SK-N-DZ (cell line): ENCODE data around the gene MRPL48. TPM values are rescaled to one million over a fixed set of nuclear protein-coding genes. Genes with fewer than 3 reads are reported as not detected.
"Not testable (repeated sequence)": the region's sequence is repeated elsewhere in the genome, so short reads cannot be mapped to it uniquely, and the experiment has no call there.

Experiments used
- DNase-seq: peaks from one replicate; pipeline ENCODE4 v3.0.0-alpha.2; 2015; ENCODE audit warnings: low spot score
- polyA plus RNA-seq, 2 experiments: library from polyadenylated mRNA; depleted of rRNA; stranded (reverse); fragments of >200 nt; gene quantifications; 2 replicates each; pipeline ENCODE4 v1.2.3, GENCODE V29; 2014

The MRPL48 gene
- polyA plus RNA-seq (2014; cell fraction: cytosol; rRNA removed), result 101 and 116 TPM in 2 replicates
- 35.6 and 57.1 TPM in 2 replicates for polyA plus RNA-seq (2014; cell fraction: nucleus; rRNA removed)

DNA sequence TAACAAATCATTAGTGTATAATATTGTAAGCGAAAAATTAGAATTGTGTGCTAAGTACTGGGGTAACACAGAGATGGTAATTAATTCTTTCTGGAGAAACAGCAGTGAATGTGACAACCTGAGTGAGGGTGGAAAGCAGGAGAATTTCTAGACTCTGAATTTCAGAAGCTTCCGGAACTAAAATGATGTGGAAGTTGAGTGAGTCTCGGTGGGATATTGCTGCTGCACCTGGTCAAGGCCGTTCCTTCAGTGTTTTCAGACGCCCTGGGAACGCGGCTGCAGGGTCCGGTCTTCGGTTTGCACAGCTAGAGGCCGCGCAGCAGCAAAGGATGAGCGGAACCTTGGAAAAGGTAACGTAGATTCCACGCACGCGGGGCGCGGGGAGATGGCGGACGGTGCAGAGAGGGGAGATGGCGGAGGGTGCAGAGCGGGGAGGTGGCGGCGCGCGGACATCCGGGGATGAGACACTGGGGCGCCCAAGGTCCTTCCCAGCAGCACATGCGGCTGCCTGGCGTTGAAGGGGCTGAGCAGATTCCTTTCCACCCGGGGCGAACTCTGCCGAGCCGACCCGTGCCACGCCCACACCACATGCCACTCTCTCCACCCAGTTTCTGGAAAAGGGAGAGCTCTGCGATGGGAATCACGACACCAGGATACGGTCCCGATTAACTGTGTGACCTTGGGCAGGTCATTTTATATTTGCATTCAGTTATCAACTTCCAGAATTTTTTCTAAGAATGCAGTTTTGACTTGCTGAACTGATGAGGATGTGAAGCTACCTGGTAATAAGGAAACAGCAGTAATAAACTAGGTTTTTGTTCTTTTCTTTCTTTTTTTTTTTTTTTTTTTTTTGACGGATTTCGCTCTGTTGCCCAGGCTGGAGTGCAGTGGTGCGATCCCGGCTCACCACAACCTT, at the start of gene MRPL48:
MRPL48 (plus strand) TSS at position 232 of the 916 bp plus-strand sequence; CDS start at position 330, 98 bp downstream.
- DNase-seq, result peak; percentile 94

DNA sequence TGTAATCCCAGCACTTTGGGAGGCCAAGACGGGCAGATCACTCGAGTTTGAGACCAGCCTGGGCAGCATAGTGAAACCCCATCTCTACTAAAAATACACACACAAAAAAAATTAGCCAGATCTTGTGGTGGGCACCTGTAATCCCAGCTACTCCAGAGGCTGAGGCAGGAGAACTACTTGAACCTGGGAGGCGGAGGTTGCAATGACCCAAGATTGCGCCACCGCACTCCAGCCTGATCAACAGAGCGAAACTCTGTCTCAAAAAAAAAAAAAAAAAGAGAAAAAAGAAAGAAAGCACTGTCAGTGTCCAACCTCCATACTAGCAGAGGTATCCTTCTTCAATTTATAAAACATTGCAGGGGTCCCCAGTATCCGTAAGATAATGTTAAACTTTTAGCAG, 44.6 kb upstream of the MRPL48 start:
- DNase-seq, result no peak

DNA sequence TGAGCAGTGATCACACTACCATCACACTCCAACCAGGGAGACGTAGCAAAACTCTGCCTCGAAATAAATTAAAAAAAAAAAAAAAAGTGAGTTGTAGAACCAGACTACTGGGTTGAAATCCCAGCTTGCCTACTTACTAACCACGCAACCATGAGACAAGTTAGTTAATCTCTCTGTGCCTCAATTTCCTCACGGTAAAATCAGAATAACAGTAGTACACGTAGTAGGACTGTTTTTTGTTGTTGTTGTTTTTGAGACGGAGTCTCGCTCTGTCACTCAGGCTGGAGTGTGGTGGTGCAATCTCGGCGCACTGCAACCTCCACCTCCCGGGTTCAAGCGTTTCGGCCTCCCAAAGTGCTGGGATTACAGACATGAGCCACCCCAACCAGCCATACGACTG, 41.0 kb upstream of the MRPL48 start:
- no peak for DNase-seq

DNA sequence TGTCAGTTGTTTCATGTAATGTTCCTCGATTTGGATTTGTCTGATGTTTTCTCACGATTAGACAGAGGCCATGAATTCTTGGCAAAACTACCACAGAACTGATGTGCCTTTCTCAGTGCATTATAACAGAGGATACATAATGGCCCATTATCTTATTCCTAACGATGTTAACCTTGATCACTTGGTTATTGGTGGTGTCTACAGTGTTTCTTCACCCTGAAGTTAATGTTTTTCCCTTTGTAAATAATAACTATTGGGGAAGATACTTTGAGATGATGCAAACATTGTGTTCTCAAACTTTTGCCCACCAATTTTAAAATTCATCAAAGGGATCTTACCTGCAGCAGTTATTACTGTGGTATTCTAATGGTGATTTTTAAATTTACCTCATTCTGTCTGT, 39.9 kb upstream of the MRPL48 start:
- DNase-seq, result no peak

DNA sequence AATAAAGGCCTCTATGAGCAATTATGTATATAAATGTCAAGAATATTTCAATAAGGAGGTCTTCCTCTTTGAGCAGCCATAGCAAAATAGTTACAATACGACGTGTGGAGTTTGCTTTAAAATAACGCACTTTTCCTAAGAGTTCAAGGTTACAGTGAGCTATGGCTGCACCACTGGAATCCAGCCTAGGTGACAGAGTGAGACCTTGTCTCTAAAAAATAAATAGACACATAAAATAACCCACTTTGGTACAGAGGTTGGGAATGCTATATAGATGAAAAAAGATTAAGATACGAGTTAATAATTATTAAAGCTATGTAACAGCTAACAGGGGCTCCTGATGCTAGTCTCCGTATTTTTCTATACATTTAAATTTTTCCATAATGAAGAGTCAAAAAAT, 39.4 kb upstream of the MRPL48 start:
- DNase-seq, result no peak

DNA sequence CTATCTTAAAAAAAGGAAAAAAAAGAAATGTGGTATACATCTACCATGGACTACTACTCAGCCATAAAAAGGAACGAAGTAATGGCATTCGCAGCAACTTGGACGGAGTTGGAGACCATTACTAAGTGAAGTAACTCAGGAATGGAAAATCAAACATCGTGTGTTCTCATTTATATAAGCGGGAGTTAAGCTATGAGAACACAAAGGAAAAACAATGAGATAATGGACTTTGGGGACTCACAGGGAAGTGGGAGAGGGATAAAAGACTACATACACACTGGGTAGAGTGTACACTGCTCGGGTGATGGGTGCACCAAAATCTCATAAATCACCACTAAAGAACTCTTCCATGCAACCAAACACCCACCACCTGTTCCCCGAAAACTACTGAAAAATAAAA, 38.6 kb upstream of the MRPL48 start:
- DNase-seq, result no peak

DNA sequence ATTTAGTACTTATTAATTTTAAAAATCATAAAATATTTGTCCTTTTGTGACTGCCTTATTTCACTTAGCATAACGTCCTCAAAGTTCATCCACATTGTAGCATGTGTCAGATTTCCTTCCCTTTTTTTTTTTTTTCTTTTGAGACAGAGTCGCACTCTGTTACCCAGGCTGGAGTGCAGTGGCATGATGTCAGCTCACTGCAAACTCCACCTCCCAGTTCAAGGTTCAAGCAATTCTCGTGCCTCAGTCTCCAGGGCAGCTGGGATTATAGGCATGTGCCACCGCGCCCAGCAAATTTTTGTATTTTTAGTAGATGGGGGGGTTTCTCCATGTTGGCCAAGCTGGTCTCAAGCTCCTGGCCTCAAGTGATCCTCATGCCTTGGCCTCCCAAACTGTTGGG, 37.4 kb upstream of the MRPL48 start:
- no peak for DNase-seq

DNA sequence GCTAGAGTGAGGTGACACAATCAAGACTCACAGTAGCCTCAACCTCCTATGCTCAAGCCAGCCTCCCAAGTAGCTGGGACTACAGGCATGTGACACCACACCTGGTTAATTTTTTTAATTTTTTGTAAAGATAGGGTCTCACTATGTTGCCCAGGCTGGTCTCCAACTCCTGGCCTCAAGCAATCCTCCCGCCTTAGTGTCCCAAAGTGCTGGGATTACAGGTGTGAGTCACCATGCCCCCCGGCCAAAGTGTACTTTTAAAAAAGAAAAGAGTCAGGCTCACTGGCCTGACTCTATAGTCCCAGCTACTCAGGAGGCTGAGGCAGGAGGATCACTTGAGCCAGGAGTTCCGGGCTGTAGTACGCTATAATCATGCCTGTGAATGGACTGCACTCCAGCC, 36.8 kb upstream of the MRPL48 start:
- DNase-seq, result not testable (repeated sequence)

DNA sequence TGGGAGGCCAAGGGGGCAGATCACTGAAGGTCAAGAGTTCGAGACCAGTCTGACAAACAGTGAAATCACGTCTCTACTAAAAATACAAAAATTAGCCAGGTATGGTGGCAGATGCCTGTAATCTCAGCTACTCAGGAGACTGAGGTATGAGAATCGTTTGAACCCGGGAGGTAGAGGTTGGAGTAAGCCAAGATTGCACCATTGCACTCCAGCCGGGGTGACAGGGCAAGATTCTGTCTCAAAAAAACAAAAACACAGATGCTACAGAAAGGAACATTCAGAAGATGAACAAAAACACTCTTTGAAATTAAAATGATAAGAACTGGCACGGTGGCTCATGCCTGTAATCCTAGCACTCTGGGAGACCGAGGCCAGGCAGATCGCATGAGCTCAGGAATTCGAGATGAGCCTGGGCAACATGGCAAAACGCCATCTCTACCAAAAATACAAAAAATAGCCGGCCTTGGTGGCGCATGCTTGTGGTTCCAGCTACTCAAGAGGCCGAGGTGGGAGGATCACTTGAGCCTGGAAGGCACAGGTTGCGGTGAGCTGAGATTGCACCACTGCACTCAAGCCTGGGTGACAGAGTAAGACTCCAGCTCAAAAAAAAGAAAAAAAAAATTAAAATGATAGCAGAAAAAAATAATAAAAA, 35.3 kb upstream of the MRPL48 start:
- DNase-seq, result no peak

DNA sequence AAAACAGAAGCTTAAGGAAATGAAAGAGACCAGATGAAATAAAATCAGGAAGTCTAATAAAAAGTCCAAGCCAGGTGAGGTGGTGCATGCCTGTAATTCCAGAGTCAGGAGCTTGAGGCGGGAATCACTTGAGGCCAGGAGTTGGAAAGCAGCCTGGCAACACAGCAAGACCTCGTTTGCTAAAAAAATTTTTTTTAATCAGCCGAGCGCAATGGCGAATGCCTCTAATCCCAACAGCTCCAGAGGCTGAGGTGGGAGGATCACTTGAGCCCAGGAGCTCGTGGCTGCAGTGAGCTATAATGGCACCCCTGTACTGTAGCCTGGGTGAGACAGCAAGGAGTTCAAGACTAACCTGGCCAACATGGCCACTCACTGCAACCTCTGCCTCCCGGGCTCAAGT, 34.8 kb upstream of the MRPL48 start:
- DNase-seq, result no peak

DNA sequence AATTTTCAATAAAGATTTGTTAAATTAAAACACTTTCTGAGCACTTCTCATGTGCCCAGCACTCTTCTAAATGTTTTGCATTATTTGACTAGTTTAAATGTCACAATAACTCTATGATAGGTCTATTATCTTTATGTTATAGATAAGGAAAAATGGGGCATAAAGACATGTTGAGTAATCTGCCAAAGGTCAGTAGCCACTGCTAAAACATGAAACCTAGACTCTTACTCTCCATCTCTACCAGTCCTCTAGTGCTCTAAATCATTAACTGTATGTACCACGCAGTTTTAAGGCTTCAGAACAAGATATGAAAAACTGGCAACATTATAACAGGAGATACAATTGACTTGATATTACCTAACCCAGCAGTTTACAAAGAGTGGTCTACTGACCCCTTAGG, 33.7 kb upstream of the MRPL48 start:
- DNase-seq, result no peak

DNA sequence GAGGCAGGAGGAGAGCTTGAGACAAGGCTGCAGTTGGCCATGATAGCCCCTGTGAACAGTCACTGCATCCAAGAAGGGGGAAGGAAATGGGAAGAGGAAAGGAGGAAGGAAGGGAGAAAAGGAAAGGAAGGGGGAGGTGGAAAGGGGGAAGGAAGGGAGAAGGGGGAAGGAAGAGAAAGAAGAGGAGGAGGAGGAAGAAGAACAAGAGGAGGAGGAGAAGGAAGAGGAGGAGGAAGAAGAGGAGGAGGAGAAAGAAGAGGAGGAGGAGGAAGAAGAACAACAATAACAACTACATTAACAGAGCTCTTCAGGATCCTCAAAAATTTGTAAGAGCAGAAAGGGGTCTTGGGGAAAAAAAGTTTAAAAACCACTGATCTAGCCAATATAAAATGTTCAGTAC, 32.0 kb upstream of the MRPL48 start:
- DNase-seq, result no peak

DNA sequence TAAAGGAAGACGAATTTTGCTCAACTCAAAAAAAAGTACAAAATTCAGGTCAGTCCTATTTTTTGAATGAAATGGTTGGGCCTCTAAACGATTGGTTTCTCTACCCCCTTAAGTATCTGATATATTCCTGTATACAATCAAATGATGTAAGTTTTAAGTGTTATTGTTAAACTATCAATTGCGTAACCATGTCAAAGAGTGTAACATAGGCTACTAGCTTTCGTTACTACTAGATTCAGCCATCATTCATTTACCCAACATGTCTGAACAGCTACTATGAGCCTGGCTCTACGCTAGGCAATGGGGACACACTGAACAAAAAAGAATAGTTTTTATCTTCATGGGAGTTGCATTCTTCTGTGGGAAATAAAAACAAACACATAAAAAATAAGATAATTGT, 30.1 kb upstream of the MRPL48 start:
- DNase-seq, result no peak

DNA sequence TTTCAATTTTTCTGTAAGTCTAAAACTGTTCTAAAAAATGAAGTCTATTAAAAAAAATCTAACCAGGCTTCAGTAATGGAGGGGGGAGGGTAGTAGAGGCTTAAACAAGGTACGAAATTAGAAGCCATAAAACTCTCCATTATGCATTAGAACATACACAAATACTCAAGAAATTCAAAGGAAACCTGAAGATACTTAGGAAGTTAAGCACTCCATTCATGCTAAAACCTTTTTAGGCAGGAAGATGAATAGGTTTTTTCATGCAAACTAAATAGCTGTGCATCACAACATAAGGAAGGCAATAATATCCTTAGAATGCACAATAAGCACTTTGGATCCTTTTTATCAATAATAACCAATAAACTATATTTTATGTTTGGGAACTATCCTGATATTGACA, 29.2 kb upstream of the MRPL48 start:
- no peak for DNase-seq

DNA sequence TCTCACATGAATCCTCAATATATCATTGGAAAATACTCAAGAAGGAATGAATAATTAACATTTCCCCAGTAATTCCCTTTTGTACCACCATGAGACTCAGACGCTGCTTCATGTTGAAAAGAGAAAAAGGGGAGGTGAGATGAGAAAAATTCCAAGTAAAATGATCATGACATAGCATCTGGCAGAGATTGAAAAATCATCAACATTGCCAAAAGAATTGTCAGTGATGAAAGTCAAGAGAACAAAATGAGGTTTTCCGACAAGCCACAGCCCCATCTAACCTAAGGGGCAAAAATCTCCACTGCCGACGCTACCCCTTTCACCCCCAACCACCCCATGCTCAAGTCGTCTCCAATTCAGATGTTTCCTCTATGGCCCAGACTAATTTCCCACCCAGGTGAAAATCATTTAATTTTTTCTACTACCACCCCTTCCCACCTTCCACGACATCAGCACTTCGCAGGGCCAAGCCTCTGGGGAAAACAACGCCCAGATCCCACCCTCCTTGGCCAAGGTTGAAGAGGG, 28.0 kb upstream of the MRPL48 start:
- peak; percentile 10 for DNase-seq

DNA sequence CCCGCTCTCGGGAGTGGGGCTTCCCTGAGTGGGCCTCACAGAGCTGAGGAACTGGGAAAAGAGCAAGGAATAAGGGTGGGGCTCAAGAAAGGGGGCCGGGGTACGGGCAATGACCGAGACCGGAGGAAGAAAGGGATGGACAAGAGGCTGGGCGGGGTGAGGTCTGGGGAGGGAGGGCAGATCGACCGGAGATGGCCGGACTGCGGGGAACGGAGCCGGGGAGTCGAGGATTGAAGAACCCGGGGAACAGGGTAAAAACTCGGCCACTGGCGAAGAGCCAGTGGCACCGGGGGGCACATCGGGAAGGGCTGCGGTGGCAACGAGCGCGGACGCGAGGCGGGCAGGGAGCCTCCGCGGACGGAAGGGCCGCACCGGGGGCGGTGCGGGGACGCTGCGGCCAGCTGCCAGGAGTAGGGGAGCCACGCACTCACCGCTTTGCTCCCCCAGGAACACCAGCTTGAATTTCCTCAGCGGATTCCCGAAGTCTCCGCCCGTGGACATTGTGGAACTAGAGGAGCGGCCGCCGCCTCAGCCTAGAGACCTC, 27.5 kb upstream of the MRPL48 start:
- DNase-seq, result peak; percentile 17

DNA sequence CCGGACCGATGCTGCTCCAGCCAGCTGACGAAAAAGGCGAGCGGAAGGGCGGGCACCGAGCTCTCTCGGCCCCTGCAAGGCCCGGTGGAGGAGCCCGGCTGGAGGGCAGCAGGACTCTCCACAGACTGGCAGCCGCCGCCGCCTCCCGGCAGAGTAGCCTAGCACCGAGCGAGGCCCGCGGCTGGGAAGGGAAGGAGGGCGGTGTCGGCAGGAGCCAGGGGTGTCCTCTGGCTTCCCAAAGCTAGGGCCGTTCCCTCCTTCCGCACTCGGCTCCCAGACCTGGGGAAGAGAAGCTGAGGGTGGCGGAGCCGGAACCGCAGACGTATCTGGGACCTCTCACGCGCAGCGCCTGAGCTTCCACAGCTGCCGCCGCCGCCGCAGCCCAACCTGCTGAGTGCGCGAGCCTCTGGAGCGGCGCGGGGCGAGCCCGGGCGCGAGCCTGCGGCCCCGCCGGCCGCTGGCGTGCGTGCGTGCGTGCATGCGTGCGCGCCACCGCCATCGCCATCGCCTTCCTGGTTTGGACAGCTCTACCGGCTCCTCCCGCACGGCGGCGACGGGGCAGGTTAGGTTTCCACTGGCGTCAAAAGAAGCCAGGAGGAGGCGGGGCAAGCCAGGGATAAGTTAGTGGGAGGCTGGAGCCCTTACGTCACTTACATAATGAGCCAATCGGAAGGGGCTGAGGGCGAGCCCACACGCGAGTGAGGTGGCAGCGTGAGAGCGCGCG, 26.8 kb upstream of the MRPL48 start, which contains the start of gene RAB6A:
RAB6A (minus strand) TSS at position 396 of the 724 bp plus-strand sequence. CDS start 439 bp downstream, outside the sequence.
- peak; percentile 100 for DNase-seq

DNA sequence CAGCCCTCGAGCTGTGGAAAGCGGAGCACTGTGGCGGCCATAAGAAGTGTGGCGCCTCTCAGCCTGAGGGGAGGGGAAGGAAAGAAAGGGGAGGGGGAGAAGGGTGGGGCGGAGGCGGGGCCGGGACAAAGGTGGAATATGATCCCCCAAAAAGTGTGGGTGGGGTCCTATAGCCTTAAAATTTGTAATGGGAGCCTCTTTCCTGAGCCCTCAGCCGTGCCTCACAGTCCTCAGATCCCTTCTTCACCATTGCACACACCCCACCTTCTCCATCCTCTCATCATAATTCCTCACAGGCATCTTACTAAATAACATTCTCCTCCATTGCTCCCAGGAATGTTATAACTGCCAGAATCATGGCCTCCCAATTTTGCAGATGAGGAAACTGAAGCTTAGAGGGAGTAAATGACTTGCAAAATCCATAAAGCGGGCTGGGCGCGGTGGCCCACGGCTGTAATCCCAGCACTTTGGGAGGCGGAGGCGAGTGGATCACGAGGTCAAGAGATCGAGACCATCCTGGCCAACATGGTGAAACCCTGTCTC, 26.2 kb upstream of the MRPL48 start:
- DNase-seq, result no peak

DNA sequence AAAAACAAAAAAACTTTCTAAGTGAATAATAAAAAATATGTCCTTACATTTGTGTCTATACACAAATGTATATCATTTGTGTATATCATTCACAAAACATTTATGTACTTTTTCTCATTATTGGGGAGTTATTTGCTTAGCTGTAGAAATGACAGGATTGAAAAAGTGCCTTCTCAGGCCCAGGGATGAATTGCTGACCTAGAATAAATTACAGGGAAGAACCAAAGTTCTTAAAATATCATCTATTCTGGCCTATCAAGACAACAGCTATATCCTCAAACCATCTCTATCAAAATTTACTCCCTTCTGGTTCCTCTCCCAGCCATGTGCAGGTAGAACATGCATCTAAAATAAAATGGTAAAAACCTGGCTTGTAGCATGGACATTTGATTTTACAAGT, 24.9 kb upstream of the MRPL48 start:
- DNase-seq, result no peak

DNA sequence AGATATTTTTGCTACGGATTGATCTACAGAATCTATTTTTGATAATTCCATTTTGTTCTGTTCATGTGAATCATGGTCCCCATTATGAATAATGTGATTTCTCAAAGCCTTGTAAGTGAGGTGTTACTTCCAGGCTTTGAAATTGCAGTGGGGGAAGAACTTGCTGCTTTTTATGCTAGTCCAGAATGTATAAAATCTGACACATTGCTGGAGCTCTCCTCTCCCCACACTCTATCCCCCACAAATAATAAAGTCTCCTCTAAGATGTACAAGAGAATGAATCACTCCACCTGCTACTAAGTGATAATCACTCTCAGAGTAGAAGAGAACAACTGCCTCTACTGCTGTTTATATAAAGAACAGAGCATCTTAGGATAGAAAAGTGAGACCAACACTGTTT, 20.9 kb upstream of the MRPL48 start:
- DNase-seq, result no peak

DNA sequence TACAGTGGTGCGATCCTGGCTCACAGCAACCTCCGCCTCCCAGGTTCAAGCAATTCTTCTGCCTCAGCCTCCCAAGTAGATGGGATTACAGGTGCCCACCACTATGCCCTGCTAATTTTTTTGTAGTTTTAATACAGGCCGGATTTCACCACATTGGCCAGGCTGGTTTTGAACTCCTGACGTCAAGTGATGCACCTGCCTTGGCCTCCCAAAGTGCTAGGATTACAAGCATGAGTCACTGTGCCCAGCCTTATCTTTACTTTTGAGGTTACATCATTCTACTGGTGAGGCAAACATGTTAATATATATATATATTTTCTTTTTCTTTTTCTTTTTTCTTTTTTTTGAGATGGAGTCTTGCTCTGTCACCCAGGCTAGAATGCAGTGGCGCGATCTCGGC, 16.9 kb upstream of the MRPL48 start:
- not testable (repeated sequence) for DNase-seq
